Activated CD4-positive, CD25-positive, alpha-beta regulatory T cell (primary cell): Measurements from ENCODE around the gene ZDHHC9.
"Not testable (repeated sequence)": the region's sequence is repeated elsewhere in the genome, so short reads cannot be mapped to it uniquely, and the experiment has no call there.

ENCODE experiments used
- DNase-seq, 4 experiments: peaks; one replicate each; lab custom pipeline; 2025; lab: John Stamatoyannopoulos, UW

ZDHHC9 gene

GRCh38 chrX:129843459-129844306 lies at the start of gene ZDHHC9:
ZDHHC9 (minus strand) TSS chrX:129843886; CDS start chrX:129841945, 1,941 bp downstream.
- peak; percentile 51 to 70 (median 62) for DNase-seq

- no peak for DNase-seq
These were observed 33.7 kb upstream of the ZDHHC9 start for GRCh38 chrX:129877401-129877800.

- no peak for DNase-seq
These were observed 33.2 kb upstream of the ZDHHC9 start for GRCh38 chrX:129876771-129877305.

DNA sequence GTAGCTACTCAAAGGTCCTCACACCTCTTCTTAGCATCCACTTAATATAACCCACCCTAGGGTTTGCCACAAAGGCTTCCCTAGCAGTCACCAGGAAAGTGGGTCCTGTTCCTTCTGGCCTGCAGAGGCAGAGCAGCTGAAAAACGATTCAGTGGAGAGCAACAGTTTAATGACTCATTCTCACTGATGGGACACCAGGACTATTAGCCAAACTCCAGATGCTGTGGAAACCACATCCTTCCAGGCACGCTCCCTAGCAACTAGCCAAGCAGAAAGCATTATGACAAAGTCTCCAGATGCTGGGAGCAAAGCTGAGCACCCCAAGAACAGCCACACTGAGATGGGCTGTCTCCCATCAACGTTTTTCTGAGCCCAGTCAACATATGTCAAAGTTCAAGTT lies 32.0 kb upstream of the ZDHHC9 start:
- no peak for DNase-seq

DNA sequence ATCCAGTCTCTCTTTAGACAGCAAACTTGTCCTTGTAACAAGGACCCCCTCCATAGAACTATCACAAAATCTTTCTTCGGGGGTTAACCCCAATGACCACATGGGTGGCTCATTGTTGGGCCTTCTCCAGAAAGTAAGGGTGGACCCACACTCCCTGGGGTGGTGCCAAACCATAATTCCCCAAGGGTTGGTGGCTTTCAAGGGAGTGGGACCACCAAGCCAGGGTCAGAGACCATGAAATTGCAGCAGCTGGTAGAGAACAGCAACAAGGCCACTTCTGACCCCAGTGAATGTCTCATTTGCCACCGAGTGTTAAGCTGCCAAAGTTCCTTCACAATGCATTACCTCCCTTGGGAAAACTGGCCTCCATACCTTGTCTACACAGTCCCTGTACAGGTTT lies 28.8 kb upstream of the ZDHHC9 start:
- no peak for DNase-seq

DNA sequence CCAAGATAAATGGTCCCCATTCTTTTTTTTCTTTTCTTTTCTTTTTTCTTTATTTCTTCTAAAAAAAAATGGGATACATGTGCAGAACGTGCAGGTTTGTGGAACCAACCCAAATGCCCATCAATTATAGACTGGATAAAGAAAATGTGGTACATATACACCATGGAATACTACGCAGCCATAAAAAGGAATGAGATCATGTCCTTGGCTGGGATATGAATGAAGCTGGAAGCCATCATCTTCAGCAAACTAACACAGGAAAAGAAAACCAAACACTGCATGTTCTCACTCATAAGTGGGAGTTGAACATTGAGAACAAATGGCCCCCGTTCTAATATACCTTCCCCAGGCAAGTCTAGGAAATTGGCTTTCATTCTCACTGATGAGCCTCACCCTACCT lies 22.6 kb upstream of the ZDHHC9 start:
- not testable (repeated sequence) for DNase-seq

DNA sequence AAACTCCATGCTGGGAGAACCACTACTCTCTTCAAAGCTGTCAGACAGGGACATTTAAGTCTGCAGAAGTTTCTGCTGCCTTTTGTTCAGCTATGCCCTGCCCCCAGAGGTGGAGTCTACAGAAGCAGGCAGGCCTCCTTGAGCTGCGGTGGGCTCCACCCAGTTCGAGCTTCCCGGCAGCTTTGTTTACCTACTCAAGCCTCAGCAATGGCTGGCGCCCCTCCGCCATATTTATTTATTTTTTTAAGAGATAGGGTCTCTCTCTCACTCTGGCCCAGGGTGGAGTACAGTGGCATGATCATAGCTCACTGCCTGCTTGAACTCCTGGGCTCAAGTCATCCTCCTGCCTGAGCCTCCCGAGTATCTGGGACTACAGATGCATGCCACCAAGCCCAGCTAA lies 15.4 kb upstream of the ZDHHC9 start:
- not testable (repeated sequence) for DNase-seq

DNA sequence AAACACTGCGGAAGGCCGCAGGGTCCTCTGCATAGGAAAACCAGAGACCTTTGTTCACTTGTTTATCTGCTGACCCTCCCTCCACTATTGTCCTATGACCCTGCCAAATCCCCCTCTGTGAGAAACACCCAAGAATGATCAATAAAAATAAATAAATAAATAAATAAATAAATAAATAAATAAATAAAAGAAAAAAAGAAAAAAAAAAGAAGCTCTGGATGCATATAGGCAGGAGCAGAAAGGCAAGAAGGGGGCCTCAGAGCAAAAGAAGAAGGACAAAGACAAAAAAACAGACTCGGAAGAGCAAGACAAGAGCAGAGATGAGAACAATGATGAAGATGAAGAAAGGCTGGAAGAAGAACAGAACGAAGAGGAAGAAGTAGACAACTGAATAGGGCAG lies 8.1 kb upstream of the ZDHHC9 start:
- DNase-seq, result not testable (repeated sequence)

DNA sequence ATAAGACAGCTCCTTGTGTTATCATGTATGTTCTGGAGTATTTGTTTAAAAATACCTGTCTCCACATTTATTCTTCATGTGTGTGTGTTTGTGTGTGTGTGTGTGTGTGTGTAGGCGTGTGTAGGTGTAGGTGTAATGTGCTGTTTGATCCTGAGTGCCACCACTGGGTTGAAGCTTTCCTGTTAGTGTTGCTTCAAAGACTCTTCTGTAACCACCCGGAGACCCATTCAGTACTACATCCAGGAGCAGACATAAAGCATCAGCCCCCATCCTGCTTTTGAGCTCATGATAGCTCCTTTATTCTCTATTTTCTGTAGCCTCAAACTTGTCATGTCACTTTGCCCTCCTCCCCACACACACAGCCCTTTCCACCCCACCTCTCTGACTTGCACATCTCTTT lies 3.0 kb upstream of the ZDHHC9 start:
- no peak for DNase-seq

DNA sequence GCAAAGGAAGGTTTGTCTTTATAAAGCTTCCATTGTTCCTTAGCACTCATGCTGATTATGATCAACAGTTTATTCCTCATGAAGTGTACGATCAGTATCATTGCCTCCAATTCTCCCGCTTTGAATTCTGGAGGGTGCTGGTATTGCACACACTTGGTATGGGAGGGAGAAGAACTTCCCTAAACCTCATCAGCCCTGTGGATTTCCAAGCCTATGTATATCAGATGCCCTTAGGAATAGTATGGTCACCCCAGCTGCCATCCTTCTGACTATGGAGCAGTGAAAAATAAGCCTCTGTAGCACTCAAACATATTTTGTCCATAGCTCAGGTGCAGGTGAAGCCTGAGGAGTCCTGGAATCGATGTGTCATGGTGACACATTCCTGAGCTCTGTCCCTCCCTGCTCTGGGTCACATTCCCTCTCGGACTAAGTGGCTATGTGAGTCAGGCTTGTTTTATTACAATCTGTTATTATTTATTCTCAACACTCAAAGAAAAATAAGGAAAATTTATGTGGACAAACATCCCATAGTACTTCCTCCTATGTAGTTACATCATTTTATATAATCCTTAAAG lies 2.0 kb upstream of the ZDHHC9 start:
- DNase-seq, result no peak

- no peak for DNase-seq
These were observed 552 bp downstream of the ZDHHC9 start for GRCh38 chrX:129843209-129843458.

DNA sequence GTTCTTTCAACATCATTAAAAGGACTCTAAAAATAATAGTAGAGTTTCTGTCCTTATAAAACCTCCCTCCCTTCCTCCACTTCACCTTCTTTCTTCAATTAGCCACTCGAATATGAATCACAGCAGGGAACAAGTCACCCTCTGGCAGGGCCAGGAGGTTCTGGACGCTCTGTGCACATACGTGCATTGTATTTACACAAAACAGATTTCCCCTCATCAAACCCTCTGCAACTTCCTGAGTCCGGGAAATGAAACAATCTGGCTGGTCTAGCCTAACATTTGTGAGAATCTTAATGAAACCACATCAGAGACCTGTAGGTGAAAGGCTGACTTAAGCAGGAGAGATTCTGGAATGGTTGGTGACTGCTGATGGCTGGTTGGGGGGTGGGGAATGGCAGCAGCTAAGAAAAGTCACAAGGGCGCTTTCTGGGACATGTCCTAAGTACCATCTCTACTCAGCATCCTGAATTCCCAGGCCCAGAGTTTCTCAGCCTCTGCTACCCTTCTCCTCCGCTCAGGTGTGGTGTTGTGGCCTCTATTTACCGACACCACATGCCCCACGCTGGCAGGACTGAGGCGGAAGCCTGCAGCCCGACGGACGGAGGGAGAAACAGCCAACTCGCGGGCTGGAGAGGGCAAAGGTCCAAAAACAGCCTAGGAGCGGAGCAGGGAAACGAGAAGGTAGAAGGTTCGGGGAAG lies 1.0 kb downstream of the ZDHHC9 start:
- peak in 1 of 4 experiments; percentile 0 for DNase-seq

DNA sequence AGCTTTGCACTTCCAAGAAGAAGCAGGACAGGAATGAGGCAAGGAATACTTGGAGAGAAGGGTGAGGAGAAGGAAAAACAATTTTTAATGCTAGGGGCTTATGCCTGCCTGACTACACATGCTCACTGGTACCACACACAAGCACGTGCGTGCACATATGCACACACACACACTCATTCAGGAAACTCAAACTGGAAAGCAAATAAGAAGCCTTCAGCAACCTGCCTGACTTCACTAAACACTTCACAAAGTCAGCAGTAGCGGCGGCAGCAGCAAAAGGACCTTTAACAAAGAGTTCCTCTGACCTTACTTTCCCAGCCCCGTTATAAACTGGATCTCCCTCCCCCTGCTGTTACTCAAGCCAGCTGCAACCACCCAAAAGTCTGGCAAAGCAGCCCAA lies 3.3 kb downstream of the ZDHHC9 start:
- DNase-seq, result no peak

GRCh38 chrX:129836827-129837226 lies 6.9 kb downstream of the ZDHHC9 start:
- DNase-seq, result no peak

- no peak for DNase-seq
These were observed 10.3 kb downstream of the ZDHHC9 start for GRCh38 chrX:129833153-129833990.

GRCh38 chrX:129831091-129831885 lies 12.4 kb downstream of the ZDHHC9 start:
- DNase-seq, result no peak

DNA sequence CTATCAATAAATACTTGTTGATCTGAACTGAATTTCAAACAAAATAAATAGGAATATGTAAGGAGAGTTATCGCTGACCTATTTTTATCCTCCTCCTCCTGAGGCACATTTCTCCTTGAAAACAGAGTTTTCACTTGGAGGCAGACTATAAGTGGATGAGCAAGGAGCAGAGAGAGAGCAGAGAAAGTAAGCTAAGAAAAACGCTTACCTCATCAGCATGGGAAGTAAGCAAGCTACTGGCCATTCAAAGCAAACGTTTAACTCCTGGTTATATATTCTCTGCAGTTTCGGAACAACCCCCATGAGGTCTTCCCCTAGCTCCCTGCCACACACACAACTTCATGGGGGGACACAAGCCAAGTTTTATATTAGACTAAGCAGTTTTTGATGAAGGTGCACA lies 13.2 kb downstream of the ZDHHC9 start:
- DNase-seq, result no peak

DNA sequence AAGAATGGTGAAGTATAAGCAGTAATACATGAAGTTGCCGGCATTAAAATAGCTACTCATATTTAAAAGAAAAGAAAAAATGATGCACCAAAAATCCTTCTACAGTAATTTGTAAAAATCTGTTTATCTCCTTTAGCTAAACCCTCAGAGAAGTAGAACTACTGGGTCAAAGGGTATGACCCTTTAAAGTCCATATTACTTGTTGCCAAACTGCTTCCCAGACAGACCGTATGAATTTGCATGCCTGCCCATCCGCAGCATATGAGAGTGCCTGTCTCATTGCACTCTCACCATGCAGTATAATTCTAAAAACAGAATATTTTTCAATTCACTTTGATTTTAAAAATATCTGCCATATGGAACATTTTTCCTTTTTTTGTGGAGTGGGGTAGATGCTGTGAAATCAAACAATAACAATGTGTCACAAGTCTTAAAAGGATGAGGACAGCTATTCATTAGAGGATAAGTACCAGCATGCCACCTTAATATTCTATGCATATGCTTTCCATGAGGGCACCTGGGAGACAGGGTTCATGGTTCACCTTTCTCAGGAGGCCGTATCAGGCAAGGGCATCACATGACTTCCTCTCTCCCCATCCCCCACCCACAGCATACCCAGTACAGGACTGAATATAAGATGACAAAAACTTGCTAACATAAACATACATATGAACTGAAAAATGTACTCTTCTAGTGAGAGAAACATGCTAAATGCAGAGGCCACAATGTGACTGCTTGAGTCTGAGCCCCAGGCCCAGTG lies 17.8 kb downstream of the ZDHHC9 start:
- DNase-seq, result no peak

DNA sequence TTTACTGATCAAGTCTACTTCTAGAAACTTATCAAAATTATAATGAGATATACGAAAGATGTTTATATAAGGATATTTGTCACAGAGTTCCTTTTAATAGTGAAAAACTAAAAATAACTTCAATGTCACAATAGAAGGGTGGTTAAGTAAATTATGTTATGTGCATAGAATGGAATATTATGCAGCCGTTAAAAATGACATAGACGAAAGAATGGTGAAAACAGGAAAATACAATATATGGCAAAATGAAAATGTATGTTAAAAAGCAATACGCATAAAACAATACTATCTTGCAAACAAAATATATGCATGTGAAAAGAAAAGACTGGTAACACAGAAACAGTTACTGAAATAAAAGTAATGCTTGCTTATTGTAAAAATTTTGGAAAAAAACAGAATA lies 19.1 kb downstream of the ZDHHC9 start:
- DNase-seq, result no peak

GRCh38 chrX:129823522-129823921 lies 20.2 kb downstream of the ZDHHC9 start:
- no peak for DNase-seq
